ENCODE data around the gene BLVRA.

- TF ChIP-seq POLR2A (IDR thresholded peaks at IDR 0.05), result no peak
- TF ChIP-seq, protein P1, sequence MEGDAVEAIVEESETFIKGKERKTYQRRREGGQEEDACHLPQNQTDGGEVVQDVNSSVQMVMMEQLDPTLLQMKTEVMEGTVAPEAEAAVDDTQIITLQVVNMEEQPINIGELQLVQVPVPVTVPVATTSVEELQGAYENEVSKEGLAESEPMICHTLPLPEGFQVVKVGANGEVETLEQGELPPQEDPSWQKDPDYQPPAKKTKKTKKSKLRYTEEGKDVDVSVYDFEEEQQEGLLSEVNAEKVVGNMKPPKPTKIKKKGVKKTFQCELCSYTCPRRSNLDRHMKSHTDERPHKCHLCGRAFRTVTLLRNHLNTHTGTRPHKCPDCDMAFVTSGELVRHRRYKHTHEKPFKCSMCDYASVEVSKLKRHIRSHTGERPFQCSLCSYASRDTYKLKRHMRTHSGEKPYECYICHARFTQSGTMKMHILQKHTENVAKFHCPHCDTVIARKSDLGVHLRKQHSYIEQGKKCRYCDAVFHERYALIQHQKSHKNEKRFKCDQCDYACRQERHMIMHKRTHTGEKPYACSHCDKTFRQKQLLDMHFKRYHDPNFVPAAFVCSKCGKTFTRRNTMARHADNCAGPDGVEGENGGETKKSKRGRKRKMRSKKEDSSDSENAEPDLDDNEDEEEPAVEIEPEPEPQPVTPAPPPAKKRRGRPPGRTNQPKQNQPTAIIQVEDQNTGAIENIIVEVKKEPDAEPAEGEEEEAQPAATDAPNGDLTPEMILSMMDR (IDR thresholded peaks at IDR 0.05), result no peak
- no peak for TF ChIP-seq POLR2AphosphoS5 (IDR thresholded peaks at IDR 0.05)
Measured at GRCh38 chr7:43769281-43769680, 10.8 kb downstream of the BLVRA start.
